SK-N-SH treated with all-trans-retinoic acid at 6 μM for 48 hours (cell line): ENCODE measurements around the gene SYVN1.

Experiments
- ATAC-seq: fragments of 200-7000 bp; cut with Tn5 transposase; 3 replicates; pipeline ENCODE4 v1.9.1; 2020; ENCODE audit warnings: mild to moderate bottlenecking, moderate library complexity
- ARNTL ChIP-seq: fragments of 450-650 bp; formaldehyde crosslinking; IDR thresholded peaks from 2 replicates; pipeline ENCODE4 v1.5.0; 2020; ENCODE audit warnings: low read depth, mild to moderate bottlenecking, moderate library complexity, borderline replicate concordance
- BACH2 ChIP-seq: fragments of 250-450 bp; sonication (Bioruptor Pico); IDR thresholded peaks from 2 replicates; pipeline ENCODE4 v1.9.0; 2021; ENCODE audit warnings: mild to moderate bottlenecking, borderline replicate concordance
- CSDC2 ChIP-seq: fragments of 250-450 bp; sonication (Bioruptor Pico); IDR thresholded peaks from 2 replicates; pipeline ENCODE4 v1.5.0; 2020; ENCODE audit warnings: mild to moderate bottlenecking, moderate library complexity
- CSRNP3 ChIP-seq: fragments of 250-450 bp; sonication (Bioruptor Pico); IDR thresholded peaks from 2 replicates; pipeline ENCODE4 v1.5.1; 2021; ENCODE audit warnings: mild to moderate bottlenecking, moderate library complexity
- ESRRG ChIP-seq: fragments of 250-450 bp; sonication (Bioruptor Pico); IDR thresholded peaks from 2 replicates; pipeline ENCODE4 v1.6.1; 2021; ENCODE audit warnings: mild to moderate bottlenecking
- ISL1 ChIP-seq: fragments of 250-450 bp; sonication (Bioruptor Pico); IDR thresholded peaks from 2 replicates; pipeline ENCODE4 v2.1.2; 2022; ENCODE audit warnings: mild to moderate bottlenecking, moderate library complexity
- OSR1 ChIP-seq: fragments of 250-450 bp; sonication (Bioruptor Pico); IDR thresholded peaks from 2 replicates; pipeline ENCODE4 v1.8.0; 2022; ENCODE audit warnings: moderate library complexity, mild to moderate bottlenecking, inconsistent platforms
- PATZ1 ChIP-seq: fragments of 250-450 bp; sonication (Bioruptor Pico); IDR thresholded peaks from 2 replicates; pipeline ENCODE4 v1.8.0; 2020; ENCODE audit warnings: mild to moderate bottlenecking, moderate library complexity, borderline replicate concordance
- POU6F1 ChIP-seq: fragments of 250-450 bp; sonication (Bioruptor Pico); IDR thresholded peaks from 2 replicates; pipeline ENCODE4 v1.8.0; 2021; ENCODE audit warnings: low read depth, mild to moderate bottlenecking, moderate library complexity, borderline replicate concordance
- SNAI2 ChIP-seq: fragments of 250-450 bp; sonication (Bioruptor Pico); IDR thresholded peaks from 2 replicates; pipeline ENCODE4 v1.5.0; 2020; ENCODE audit warnings: mild to moderate bottlenecking, moderate library complexity
- TSHZ2 ChIP-seq: fragments of 250-450 bp; sonication (Bioruptor Pico); IDR thresholded peaks from 2 replicates; pipeline ENCODE4 v1.5.0; 2020; ENCODE audit warnings: mild to moderate bottlenecking, moderate library complexity
- ZC3H10 ChIP-seq: fragments of 250-450 bp; sonication (Bioruptor Pico); IDR thresholded peaks from 2 replicates; pipeline ENCODE4 v1.5.1; 2021; ENCODE audit warnings: mild to moderate bottlenecking, moderate library complexity
- ZFP30 ChIP-seq: fragments of 450-650 bp; formaldehyde crosslinking; IDR thresholded peaks from 2 replicates; pipeline ENCODE4 v1.5.0; 2022; ENCODE audit warnings: mild to moderate bottlenecking, moderate library complexity
- ZNF565 ChIP-seq: fragments of 450-650 bp; formaldehyde crosslinking; conservative IDR thresholded peaks from 2 replicates; pipeline ENCODE4 v1.5.0; 2020; ENCODE audit warnings: low read depth, mild to moderate bottlenecking, moderate library complexity
- ZNF8 ChIP-seq: fragments of 450-650 bp; formaldehyde crosslinking; IDR thresholded peaks from 2 replicates; pipeline ENCODE4 v1.5.0; 2020; ENCODE audit warnings: mild to moderate bottlenecking, moderate library complexity

SYVN1 gene

GRCh38 chr11:65113361-65113756, 21.0 kb downstream of the SYVN1 start:
- no peak for ATAC-seq
- TF ChIP-seq ARNTL (CRISPR knock-in tag): no peak
- no peak for TF ChIP-seq POU6F1 (CRISPR knock-in tag)

GRCh38 chr11:65112546-65113360, 21.6 kb downstream of the SYVN1 start:
- ATAC-seq: peak; percentile 58
- no peak for TF ChIP-seq BACH2 (CRISPR knock-in tag)
- no peak for TF ChIP-seq SNAI2 (CRISPR knock-in tag)
- TF ChIP-seq ISL1: no peak
- TF ChIP-seq ESRRG (CRISPR knock-in tag): peak; percentile 28; the same call in 1 of the 2 replicates
- no peak for TF ChIP-seq OSR1 (CRISPR knock-in tag)
- TF ChIP-seq ZFP30 (CRISPR knock-in tag): no peak
- TF ChIP-seq ZC3H10 (CRISPR knock-in tag): no peak
- no peak for TF ChIP-seq CSDC2 (CRISPR knock-in tag)
- TF ChIP-seq ZNF565 (CRISPR knock-in tag): no peak
- TF ChIP-seq TSHZ2 (CRISPR knock-in tag): 0 out of 2 replicates have a peak, but pooled peaks have one; percentile 23
- 0 out of 2 replicates have a peak, but pooled peaks have one; percentile 44 for TF ChIP-seq PATZ1 (CRISPR knock-in tag)
- TF ChIP-seq POU6F1 (CRISPR knock-in tag): no peak
- TF ChIP-seq ZNF8: no peak
- no peak for TF ChIP-seq CSRNP3

- ATAC-seq: peak; percentile 86
These were observed 22.4 kb downstream of the SYVN1 start, which contains the start of gene TM7SF2 for GRCh38 chr11:65111744-65112545. TSS of gene TM7SF2 (plus strand) at chr11:65111872. CDS start at chr11:65112016, 144 bp downstream.

More at GRCh38 chr11:65111744-65112545, 22.4 kb downstream of the SYVN1 start, which contains the start of gene TM7SF2:
- TF ChIP-seq ZFP30 (CRISPR knock-in tag): peak; percentile 38; the same call in 1 of the 2 replicates
- TF ChIP-seq ZNF8: no peak
- peak; percentile 73; the same call in 1 of the 2 replicates for TF ChIP-seq PATZ1 (CRISPR knock-in tag)
- 0 out of 2 replicates have a peak, but pooled peaks have one; percentile 24 for TF ChIP-seq CSRNP3
- TF ChIP-seq ESRRG (CRISPR knock-in tag): 0 out of 2 replicates have a peak, but pooled peaks have one; percentile 60
